NCI-H187 (cell line): Measurements from ENCODE around the gene CAMTA1.
"Not testable (repeated sequence)": the region's sequence is repeated elsewhere in the genome, so short reads cannot be mapped to it uniquely, and the experiment has no call there.

ENCODE experiments used
- DNase-seq, 2 experiments: peaks; one replicate each; lab custom pipeline; 2025; lab: John Stamatoyannopoulos, UW

Gene CAMTA1

GRCh38 chr1:7589080-7589735 is 804.0 kb downstream of the CAMTA1 start:
- DNase-seq = no peak

- DNase-seq = no peak
Measured at GRCh38 chr1:7589774-7590425, 804.6 kb downstream of the CAMTA1 start.

- no peak for DNase-seq
Measured at GRCh38 chr1:7590426-7590790, 805.2 kb downstream of the CAMTA1 start.

DNA sequence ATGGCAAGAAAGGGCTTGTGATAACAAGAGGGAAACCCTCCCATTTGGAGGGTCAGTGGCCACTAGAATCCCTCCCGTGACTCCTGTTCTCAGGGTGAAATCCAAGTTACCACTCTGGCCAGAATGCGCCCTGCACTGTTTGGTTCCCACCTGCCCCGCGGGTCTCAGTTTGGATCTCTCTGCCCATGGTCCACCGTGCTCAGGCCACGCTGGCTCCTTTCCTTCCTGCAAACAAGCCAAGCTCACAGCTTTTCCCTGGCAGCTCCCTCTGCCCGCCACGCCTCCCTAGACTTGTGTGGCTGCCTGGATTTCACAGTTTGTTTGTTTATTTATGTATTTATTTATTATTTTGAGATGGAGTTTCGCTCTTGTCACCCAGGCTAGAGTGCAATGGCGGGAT is 806.3 kb downstream of the CAMTA1 start:
- DNase-seq = no peak

DNA sequence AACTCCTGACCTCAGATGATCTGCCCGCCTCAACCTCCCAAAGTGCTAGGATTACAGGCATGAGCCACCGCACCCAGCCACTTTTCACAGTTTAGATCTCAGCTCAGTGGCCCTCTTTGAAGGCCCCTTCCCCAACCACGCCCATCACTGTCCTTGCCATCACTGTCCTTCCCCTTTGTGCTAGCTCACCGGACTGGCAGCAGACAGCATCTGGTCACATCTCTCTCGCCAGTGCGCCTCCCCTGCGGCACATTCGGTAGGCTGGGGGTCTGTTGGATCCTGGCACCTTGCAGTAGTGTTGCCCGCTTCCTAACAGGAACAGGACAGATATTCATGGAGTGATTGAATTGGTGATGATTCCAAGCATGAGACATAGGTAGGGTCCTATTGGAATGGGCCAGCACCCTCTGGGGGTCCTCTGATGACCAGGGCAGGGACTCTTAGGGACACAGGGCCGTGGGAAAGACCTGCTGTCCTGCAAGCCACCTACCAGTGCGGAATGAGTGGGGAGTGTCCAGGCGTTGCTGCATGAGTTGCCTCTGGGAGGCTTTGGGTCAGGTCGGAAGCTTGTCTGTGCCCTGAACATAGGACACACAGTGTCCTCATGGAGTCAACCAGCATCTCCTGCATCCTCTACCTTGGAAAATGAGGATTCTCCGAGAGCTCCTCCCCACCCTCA is 807.0 kb downstream of the CAMTA1 start:
- no peak for DNase-seq

DNA sequence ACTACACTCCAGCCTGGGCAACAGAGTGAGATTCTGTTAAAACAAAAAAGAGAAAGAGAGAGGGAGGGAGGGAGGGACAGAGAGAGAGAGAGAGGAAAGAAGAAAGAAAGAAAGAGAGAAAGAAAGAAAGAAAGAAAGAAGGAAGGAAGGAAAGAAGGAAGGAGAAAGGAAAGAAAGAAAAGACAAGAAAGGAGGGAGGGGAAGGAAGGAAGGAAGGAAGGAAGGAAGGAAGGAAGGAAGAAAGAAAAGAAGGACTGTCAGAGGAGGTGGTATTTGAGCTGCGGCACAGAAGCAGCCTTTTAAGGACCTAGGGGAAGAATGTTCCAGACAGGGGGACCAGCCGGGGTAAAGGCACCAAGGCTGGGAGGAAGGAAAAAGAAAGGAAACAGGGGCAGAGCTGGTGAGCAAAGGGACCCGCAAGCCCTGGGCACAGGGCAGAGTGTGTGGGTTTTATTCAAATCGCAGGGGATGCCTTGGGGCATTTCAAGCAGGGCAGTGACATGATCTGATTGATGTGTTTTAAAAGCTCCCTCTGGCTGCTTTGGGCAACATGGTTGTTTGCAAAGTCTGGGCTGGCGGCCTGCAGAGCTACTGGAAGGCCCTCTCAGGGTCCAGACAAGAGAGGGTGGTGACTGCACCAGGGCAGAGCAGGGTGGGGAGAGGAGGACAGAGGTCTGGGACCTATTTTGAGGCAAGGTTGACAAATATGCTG is 808.9 kb downstream of the CAMTA1 start:
- no peak for DNase-seq

DNA sequence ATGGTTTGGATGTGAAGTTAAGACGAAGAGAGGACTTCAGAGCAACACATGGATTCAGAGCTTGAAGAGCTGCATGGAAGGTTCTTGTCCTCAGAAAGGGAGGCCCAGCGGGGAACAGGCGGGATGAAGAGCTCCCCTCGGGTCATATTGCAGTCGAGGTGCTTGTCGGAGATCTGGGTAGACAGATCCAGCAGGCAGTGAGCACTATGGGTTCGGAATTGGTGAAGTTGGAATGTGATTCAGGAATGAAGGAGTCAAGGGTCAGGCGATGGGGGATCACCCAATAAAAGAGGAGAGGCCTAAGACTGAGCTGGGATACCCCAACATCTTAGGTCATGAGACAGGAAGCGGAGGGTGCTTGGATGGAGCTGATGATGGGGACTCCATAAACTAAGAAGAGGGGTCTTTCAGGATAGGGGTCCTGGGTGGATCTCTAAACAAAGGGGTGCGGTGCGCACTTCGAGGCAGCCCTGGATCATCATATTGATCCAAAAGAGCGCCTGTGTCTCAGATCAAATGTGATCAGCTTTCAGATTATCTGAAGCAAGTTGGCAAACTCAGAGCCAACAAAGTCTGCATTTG is 809.6 kb downstream of the CAMTA1 start:
- no peak for DNase-seq

DNA sequence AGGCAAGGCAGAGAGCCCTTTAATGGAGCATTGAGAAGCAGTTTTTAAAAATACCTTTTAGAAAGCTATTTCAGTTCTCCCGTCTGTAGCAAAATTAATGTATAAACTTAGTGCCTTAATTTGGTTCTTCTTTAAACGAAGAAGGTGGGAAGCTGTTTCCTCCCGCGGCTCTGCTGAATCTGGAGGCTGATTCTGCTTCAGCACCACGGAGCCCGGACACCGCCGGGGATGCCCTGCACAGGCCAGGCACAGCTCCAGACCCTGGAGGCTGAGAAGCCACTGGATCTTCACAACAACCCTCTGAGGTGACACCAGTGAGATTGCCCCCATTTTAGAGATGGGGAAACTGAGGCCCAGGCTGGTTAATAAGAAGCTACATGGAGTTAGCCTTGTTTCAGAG is 810.1 kb downstream of the CAMTA1 start:
- DNase-seq = no peak

- DNase-seq = no peak
Measured at GRCh38 chr1:7596126-7596965, 811.1 kb downstream of the CAMTA1 start.

DNA sequence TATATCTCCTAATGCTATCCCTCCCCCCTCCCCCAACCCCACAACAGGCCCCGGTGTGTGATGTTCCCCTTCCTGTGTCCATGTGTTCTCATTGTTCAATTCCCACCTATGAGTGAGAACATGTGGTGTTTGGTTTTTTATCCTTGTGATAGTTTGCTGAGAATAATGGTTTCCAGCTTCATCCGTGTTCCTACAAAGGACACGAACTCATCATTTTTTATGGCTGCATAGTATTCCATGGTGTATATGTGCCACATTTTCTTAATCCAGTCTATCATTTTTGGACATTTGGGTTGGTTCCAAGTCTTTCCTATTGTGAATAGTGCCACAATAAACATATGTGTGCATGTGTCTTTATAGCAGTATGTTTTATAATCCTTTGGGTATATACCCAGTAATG is 812.8 kb downstream of the CAMTA1 start:
- not testable (repeated sequence) for DNase-seq

DNA sequence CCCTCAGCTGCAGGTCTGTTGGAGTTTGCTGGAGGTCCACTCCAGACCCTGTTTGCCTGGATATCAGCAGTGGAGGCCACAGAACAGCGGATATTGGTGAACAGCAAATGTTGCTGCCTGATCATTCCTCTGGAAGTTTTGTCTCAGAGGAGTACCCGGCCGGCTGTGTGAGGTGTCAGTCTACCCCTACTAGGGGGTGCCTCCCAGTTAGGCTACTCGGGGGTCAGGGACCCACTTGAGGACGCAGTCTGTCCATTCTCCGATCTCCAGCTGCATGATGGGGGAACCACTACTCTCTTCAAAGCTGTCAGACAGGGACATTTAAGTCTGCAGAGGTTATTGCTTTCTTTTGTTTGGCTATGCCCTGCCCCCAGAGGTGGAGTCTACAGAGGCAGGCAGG is 819.7 kb downstream of the CAMTA1 start:
- DNase-seq = not testable (repeated sequence)

DNA sequence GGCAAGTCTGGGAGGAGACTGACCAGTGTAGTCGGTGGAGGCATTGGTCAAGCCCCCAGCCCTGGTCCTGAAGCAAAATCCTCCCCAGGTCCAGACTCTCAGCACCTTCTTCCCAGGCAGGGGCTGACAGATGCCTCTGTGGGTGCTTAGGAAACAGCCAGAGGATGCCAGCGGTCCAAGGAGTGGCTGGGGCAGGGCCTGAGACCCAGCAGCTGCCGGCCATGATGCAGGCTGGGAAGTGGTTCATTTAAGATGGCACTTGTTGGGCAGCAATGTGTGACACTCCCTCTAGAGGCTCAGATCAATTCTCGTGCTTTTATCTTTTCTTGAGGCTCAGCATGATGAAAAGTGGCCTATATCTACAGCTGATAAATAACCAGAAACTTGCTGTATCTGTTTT is 820.8 kb downstream of the CAMTA1 start:
- DNase-seq = no peak

- DNase-seq = no peak
Measured at GRCh38 chr1:7607097-7607496, 821.8 kb downstream of the CAMTA1 start.

DNA sequence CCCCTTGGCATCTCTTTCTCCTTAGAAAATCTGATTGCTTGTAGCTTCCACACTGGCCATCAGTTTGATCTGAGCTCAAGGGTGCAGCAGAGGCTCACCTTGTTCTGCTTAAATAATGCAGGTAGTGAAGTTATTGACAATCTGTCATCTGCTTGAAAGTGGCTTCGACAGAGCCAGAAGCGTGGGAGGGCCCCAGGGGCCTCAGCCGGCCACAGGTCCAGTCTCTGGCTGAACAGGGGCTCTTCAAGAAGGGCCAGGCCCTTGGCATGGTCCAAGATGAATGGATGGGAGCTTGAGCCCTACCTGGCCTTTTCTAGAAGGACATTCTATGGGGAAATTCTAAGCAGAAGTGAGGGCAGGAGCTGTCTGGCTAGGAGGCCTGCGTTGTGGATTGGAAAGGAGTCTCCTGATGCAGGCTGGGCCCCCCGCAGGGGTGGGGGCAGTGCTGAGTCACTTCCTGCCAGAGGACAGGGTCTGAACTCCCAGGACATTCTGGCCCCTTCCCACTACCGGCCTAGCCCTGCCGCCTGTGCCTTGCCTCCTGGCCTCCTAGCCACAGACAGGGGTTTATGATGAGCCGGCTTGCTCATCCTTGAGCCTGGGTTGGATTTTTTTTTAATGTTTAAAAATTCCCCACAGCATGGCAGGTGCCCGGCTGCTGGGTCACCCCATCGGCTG is 823.5 kb downstream of the CAMTA1 start:
- no peak for DNase-seq

DNA sequence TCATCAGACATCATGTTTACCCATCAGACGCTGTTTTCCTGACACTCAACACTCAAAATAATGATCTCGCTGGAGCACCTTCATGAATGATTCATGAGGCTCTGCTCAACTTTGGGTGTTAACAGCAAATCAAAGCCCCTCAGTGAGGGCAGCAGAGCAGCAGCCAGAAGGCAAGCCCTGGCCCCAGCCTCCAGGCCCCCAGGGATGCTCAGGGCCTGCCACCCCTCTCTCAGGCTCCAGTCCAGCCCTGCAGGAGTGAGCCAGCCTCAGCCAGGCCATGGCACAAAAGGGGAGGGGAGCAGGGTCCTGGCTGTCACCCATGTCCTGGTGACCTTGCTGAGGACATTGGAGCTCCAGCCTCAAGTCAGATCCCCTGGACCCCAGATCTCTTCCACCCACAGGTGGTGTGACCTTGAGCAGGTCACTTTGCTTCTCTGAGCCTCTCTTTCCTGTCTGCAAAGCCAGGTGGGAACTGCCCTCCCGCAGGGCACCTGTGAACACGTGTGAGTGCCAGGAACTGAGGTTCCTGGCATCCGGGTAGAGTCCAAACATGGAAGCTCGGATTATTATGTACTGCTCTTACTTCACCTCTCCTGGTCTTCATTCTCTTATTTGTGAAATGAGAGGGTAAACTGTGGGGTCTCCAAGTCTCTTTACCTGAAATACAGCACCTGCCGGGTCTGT is 824.2 kb downstream of the CAMTA1 start:
- DNase-seq = no peak

GRCh38 chr1:7610106-7610731 is 825.0 kb downstream of the CAMTA1 start:
- DNase-seq = no peak

- DNase-seq = no peak
Measured at GRCh38 chr1:7610936-7611335, 825.7 kb downstream of the CAMTA1 start.

DNA sequence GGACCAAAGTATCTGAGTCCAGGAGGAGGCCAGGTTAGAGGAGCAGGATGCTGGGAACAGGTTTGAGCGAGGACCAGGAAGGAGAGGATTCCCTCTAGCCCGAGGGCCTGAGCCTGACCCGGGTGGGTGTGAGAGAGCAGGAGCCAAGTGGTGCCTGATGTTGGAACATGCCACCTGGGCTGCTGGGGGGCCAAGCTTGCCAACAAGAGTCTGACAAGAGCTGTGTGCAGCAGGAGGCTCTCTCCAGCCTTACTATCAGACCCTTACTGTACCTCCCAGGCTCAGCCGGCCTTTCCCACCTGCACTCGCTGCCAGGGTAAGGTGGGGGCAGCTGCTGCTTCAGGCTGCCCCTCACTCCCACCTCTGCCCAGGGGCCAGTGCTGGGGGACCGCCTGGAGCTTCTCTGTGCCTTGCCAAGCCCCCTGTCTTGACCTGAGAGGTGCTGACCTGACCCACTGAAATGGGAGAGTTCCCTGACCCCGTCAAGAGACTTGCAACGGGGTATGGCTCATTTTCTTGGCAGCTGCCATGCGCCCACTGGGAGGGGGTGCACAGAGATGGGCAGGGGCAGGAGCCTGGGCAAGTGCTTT is 826.3 kb downstream of the CAMTA1 start:
- no peak for DNase-seq

DNA sequence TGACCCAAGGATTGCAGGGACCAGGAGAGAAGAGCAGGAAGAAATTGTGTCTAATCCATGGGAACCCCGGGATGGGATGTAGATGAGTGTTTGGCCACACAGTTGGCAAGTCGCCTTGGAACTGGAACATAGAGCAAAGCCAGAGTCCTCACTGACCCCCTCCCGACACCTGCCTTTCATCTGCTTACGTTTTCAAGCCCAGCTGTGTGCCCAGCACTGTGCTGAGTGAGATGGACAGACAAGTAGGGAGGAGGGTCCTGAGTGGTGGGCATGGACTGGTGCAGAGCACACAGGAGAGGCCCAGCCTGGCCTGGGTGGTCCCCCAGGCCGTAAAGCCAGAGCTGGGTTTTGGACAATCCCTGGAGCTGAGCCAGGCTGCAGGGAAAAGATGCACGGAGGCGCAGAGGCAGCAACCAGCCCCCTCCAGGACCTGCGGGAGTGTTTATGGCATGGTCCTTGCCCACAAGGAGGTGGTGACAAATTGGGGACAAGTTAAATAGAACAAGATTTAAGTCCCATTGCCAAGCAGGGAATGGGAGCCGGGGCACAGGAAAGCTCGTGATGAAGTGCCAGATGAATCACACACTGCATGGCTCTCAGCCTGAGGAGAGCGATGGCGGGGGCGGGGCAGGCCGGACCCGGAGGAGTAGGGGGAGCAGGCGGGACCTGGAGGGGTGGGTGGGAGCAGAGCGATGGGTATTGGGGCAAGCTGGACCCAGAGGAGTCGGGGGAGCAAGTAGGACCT is 828.0 kb downstream of the CAMTA1 start:
- no peak for DNase-seq
